Natural killer cell treated with Interleukin-12 subunit alpha and Interleukin-12 subunit beta and Interleukin-15 and Interleukin-18, amount 100 ng/mL, for 72 hours (primary cell): Measurements from ENCODE around the gene NLRP9. TPM values are rescaled to one million over a fixed set of nuclear protein-coding genes. Genes with fewer than 3 reads are reported as not detected.

Source experiments
- ATAC-seq, 2 donors: fragments of 150-1000 bp; cut with Tn5 transposase in 1 of 2; sonication (Bioruptor Pico), chemical (Tn5 transposase) in 1 of 2; 2 replicates each; pipeline ENCODE4 v1.10.0; 2021
- DNase-seq: peaks from one replicate; pipeline ENCODE4 v3.0.0; 2022; ENCODE audit warnings: low spot score
- H3K27ac Mint-ChIP-seq, 2 donors: 1 replicate in 1 of 2; 2 replicates in 1 of 2; pipeline ENCODE4 v1.8.0; 2022; ENCODE audit warnings: mixed read lengths in 2 of 2, mild to moderate bottlenecking in 1 of 2, moderate library complexity in 1 of 2
- H3K27me3 Mint-ChIP-seq, 2 donors: 1 replicate in 1 of 2; 2 replicates in 1 of 2; pipeline ENCODE4 v1.8.0; 2022; ENCODE audit warnings: mixed read lengths in 2 of 2
- H3K36me3 Mint-ChIP-seq: one replicate; pipeline ENCODE4 v1.8.0; 2022; ENCODE audit warnings: mixed read lengths
- H3K4me1 Mint-ChIP-seq, 2 donors: 1 replicate in 1 of 2; 2 replicates in 1 of 2; pipeline ENCODE4 v1.8.0; 2022; ENCODE audit warnings: low read depth in 2 of 2, mixed read lengths in 2 of 2, mild to moderate bottlenecking in 1 of 2
- H3K4me3 Mint-ChIP-seq: one replicate; pipeline ENCODE4 v1.8.0; 2022; ENCODE audit warnings: mixed read lengths
- H3K9me3 Mint-ChIP-seq: 2 replicates; pipeline ENCODE4 v1.8.0; 2022; ENCODE audit warnings: mixed read lengths
- total RNA-seq, 2 donors: library from RNA; stranded (reverse); gene quantifications; one replicate each; pipeline ENCODE4 v1.2.3, GENCODE V29; 2022

NLRP9 gene
- total RNA-seq, 2 donors from 2014 or later, result not detected

DNA sequence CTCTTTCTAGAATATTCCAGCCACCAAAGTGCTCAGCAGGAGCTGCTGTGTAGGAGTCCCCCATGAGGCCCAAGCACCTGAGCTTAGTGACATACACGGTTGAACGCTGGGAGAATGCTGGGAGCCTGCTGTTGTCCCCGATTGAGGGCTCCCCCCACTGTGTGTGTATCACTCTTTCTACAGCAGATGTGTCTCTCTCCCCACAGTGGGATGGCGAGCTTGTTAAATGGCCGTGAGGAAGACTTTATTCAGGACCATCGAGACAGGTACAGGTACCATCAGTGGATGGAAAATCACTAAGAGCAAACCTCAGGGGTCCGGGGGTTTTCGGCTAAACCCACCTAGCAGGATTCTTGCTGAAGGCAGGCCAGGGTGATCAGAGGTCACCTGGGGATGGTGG is 40.5 kb downstream of the NLRP9 start:
- no peak for DNase-seq
- Mint-ChIP-seq H3K36me3 (no peaks in the 10 kb centered on the region), H3K4me3 (no peak overlapping the region), H3K9me3 (no peaks in the 10 kb centered on the region), H3K4me1 (peaks cover 0 to 3% of the 10 kb centered on the region in 2 donors), H3K27me3 (no peaks in the 10 kb centered on the region), H3K27ac (no peak overlapping the region)
- no peak for ATAC-seq

DNA sequence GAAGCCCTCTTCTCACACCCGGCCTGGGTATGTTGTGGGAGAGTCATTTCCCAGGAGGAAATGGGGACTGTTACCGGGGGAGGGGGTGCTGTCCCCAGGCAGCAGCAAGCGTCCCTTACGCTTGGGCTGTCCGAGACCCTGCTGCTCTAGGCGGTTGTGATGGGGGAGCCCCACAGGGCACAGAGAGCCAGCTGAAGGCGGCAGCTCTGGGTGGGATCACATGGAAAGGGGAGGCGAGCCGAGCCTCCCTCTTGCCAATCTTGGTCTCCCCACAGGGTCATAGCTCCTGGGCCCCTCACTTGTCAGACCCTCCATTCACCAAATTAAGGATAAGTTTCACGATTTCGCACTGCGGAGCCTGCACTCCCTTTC is 41.1 kb downstream of the NLRP9 start:
- H3K27me3 Mint-ChIP-seq, result no peaks in the 10 kb centered on the region
- DNase-seq (no peak), ATAC-seq (no peak)
- no peaks in the 10 kb centered on the region for H3K4me1 Mint-ChIP-seq
- no peak overlapping the region for H3K27ac Mint-ChIP-seq
- H3K4me3 Mint-ChIP-seq, result no peak overlapping the region
- H3K9me3 Mint-ChIP-seq, result no peaks in the 10 kb centered on the region
- H3K36me3 Mint-ChIP-seq, result no peaks in the 10 kb centered on the region

- no peak overlapping the region for H3K27ac Mint-ChIP-seq
- DNase-seq, result no peak
Measured at GRCh38 chr19:55696301-55697068, 41.7 kb downstream of the NLRP9 start.

DNA sequence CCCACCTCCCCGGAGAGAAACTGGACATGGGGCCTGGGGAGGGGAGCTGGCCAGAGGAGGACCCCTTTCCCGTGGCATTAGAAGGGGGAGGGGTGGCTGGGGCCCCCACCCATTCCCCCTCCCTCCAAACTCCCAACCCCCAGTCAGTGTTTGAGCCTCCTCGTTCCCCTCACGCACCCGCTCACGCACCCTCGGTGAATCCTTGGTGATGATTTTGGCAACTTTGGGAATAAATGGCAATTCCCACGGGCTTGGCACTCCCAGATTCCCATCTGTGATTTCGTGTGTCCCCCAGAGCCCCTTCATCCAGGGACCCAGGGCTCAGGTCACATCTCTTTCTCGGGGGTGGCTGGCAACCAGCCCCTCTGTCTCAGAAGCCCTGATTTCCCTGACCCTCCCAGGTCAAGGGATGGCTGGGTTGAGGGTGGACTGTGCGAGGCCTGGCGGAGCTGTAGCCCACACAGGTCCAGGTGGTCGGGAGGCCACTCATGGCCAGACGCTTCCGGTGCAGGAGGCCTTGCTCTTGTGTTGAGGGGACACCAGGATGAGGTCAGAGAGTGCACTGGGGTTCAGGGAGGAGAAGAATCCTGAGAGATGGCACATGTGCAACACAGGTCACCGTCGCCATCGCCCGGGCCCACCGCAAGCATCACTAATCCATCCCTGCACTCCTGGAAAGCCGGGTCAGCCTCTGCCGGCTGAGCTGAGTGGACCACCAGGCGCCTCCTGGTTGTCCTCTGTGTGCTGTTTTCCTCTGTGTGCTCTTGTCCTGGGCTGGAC is 42.5 kb downstream of the NLRP9 start:
- Mint-ChIP-seq H3K36me3 (no peaks in the 10 kb centered on the region), H3K4me3 (no peak overlapping the region), H3K4me1 (no peaks in the 10 kb centered on the region), H3K27ac (no peak overlapping the region), H3K27me3 (no peaks in the 10 kb centered on the region), H3K9me3 (no peaks in the 10 kb centered on the region)
- ATAC-seq (no peak), DNase-seq (no peak)

More at GRCh38 chr19:55696301-55697068, 41.7 kb downstream of the NLRP9 start:
- Mint-ChIP-seq H3K4me1 (no peaks in the 10 kb centered on the region), H3K4me3 (no peak overlapping the region), H3K9me3 (no peaks in the 10 kb centered on the region), H3K27me3 (no peaks in the 10 kb centered on the region), H3K36me3 (no peaks in the 10 kb centered on the region)
- no peak for ATAC-seq

DNA sequence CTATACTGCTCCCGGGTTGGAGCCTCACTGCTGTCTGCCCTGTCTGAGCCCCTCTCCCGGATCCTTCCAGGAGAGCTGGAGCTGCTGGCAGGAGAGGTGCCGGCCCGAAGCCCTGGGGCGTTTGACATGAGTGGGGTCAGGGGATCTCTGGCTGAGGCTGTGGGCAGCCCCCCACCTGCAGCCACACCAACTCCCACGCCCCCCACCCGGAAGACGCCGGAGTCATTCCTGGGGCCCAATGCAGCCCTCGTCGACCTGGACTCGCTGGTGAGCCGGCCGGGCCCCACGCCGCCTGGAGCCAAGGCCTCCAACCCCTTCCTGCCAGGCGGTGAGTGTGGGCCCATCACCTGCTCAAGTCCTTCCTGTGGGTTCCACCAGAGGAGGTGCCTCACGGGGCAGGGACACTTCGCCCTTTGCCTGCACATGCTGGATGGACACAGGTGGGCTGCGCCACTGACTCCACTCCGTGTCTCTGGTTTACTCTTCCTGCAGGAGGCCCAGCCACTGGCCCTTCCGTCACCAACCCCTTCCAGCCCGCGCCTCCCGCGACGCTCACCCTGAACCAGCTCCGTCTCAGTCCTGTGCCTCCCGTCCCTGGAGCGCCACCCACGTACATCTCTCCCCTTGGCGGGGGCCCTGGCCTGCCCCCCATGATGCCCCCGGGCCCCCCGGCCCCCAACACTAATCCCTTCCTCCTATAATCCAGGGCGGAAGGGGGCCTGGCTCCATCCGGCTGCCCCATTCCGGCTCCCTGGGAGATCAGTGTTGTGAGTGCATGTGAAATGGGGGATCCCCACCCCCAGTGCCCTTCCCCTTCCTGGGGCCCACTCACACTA is 43.3 kb downstream of the NLRP9 start:
- H3K4me1 Mint-ChIP-seq, result no peaks in the 10 kb centered on the region
- ATAC-seq (no peak), DNase-seq (peak; percentile 51)
- no peak overlapping the region for H3K4me3 Mint-ChIP-seq
- no peaks in the 10 kb centered on the region for H3K27me3 Mint-ChIP-seq
- no peak overlapping the region for H3K27ac Mint-ChIP-seq
- no peaks in the 10 kb centered on the region for H3K9me3 Mint-ChIP-seq
- no peaks in the 10 kb centered on the region for H3K36me3 Mint-ChIP-seq

DNA sequence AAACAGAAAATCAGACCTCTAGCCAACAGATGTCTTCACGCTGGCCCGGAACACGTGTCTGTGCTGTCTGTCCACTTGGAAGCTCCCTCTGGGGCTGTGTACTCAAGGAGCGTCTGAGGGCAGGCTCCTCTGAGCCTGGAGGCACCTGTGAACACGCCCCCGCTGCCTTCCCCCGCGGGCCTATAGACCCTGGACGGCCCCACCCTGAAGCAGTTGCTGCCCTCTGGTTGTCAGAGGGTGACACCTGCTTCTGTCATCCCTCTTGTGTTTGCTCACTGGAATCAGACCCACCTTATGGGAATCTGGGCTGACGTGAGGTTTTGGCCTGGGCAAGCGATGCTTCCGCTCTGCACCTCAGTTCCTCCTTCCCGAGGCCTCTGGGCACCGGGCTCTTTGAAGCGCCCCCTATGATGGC is 44.0 kb downstream of the NLRP9 start:
- DNase-seq (peak; percentile 49), ATAC-seq (no peak)
- H3K27me3 Mint-ChIP-seq, result no peaks in the 10 kb centered on the region
- H3K4me1 Mint-ChIP-seq, result no peaks in the 10 kb centered on the region
- no peak overlapping the region for H3K27ac Mint-ChIP-seq
- no peak overlapping the region for H3K4me3 Mint-ChIP-seq
- H3K9me3 Mint-ChIP-seq, result no peaks in the 10 kb centered on the region
- no peaks in the 10 kb centered on the region for H3K36me3 Mint-ChIP-seq

DNA sequence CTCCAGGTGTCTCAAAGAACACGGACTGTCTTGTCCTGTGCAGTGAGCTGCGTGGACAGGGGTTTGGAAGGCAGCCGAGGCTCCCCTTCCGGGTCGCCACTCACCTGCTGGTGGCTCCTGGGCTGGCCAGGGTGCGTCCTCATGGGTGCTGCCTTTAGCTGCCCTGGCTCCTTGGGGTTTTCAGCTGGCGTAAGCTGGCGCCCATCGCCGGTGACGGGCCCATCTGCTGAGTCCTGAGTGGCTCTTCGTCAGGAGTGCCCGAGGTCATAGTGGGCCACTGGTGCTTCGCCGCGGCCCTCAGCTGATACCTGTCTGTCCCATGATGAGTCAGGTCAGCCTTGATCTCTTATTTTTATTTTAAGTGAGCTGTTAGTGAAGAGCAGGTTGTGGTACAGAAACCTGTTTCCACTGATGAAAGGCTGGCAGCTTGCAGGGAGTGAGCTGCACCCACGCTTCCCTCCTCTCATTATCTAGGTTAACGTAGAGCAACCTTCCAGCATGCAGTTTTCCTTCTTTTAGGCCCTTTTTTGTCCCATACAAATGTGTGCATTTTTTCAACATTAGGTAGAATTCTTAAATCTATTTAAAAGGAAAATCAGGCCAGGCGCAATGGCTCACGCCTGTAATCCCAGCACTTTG is 44.7 kb downstream of the NLRP9 start:
- Mint-ChIP-seq H3K4me3 (no peak overlapping the region), H3K36me3 (no peaks in the 10 kb centered on the region), H3K4me1 (no peaks in the 10 kb centered on the region), H3K27ac (no peak overlapping the region), H3K27me3 (no peaks in the 10 kb centered on the region), H3K9me3 (no peaks in the 10 kb centered on the region)
- no peak for ATAC-seq
- DNase-seq, result no peak

DNA sequence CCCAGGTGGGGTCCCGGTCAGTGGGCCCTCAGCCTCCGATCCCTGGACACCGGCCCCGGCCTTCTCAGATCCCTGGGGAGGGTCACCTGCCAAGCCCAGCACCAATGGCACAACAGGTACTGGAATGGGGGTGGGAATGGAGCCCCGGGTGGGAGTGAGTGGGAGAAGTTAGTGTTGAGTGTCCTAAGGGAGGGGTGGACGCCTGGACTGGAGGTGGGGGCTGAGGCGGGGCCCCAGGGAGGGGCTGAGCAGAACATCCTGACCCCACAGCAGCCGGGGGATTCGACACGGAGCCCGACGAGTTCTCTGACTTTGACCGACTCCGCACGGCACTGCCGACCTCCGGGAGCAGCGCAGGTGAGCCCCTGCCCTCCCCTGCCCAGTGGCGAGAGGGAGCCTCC is 45.5 kb downstream of the NLRP9 start:
- ATAC-seq (no peak), DNase-seq (peak; percentile 38)
- no peaks in the 10 kb centered on the region for H3K27me3 Mint-ChIP-seq
- no peaks in the 10 kb centered on the region for H3K9me3 Mint-ChIP-seq
- H3K27ac Mint-ChIP-seq, result no peak overlapping the region
- H3K4me1 Mint-ChIP-seq, result no peaks in the 10 kb centered on the region
- H3K36me3 Mint-ChIP-seq, result no peaks in the 10 kb centered on the region
- no peak overlapping the region for H3K4me3 Mint-ChIP-seq

DNA sequence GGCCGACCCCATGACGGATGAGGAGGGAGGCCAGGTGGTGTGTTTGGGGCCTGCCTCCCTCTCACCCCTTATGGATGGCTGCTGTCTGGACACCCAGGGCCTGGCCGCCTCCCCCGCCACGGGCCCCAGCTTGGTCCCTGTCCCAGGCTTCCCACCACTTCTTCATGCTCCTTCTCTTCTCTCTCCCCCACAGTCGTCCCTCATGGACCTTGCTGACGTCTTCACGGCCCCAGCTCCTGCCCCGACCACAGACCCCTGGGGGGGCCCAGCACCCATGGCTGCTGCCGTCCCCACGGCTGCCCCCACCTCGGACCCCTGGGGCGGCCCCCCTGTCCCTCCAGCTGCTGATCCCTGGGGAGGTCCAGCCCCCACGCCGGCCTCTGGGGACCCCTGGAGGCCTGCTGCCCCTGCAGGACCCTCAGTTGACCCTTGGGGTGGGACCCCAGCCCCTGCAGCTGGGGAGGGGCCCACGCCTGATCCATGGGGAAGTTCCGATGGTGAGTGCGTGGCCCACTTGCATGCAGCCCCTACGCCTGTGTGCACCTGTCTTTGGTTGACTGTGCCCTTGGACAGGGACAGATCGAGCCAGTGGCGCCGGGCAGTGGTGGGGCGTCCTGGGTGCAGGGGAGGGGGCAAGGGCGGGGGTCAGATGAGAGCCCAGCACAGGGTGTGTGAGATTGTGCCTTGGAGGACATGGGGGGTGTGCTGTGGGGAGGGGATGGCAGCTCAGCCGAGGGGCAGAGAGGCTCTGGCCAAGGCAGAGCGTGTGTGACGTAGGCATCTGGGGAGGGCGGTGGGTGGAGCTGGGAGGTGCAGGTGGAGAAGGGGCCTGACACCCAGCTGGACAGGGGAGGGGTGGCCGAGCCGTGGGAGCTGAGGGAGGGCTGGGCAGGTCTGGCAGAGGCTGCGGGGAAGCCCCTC is 46.4 kb downstream of the NLRP9 start:
- peak; percentile 57 for DNase-seq
- no peaks in the 10 kb centered on the region for H3K9me3 Mint-ChIP-seq
- no peak overlapping the region for H3K4me3 Mint-ChIP-seq
- no peaks in the 10 kb centered on the region for H3K4me1 Mint-ChIP-seq
- no peak overlapping the region for H3K27ac Mint-ChIP-seq
- ATAC-seq, result no peak
- H3K27me3 Mint-ChIP-seq, result no peaks in the 10 kb centered on the region
- no peaks in the 10 kb centered on the region for H3K36me3 Mint-ChIP-seq

DNA sequence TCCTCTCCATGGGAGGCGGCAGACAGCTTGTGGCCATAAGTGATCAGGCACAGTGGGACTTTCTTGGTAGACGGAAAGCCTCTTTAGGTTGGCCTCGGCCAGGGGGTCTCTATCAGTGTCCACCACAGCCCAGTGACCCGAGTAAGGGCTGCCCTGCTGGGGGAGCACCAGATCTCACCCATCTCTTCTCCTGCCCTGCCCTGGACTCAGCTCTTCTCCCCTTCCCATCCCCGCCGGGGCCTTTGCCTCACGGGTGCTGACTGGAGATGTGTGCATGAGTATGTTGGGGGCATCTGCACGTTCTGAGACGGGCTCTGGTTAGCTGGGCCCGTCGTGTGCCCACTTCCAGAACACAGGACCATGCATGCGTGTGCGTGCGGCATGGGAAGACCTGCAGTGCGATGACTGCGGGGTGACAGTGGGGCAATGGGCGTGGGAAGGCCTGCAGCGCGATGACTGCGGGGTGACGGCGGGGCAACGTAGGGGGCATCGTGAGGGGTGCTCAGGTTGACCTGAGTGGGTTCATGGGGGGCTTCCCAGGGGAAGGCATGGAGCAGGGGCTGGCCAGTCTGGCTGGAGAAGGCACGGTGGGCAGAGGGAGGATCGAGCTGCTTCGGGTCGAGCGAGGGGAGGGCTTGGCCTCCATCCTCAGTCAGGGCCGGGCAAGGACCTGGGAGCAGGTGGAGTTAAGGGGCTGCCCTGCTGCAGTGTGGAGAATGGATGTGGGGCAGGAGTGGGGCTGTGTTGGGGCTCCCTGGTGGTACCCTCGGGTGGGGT is 47.2 kb downstream of the NLRP9 start:
- DNase-seq (peak; percentile 53), ATAC-seq (no peak)
- Mint-ChIP-seq H3K27ac (no peak overlapping the region), H3K36me3 (no peaks in the 10 kb centered on the region), H3K4me1 (peaks cover 0 to 4% of the 10 kb centered on the region in 2 donors), H3K27me3 (no peaks in the 10 kb centered on the region), H3K4me3 (no peak overlapping the region), H3K9me3 (no peaks in the 10 kb centered on the region)

DNA sequence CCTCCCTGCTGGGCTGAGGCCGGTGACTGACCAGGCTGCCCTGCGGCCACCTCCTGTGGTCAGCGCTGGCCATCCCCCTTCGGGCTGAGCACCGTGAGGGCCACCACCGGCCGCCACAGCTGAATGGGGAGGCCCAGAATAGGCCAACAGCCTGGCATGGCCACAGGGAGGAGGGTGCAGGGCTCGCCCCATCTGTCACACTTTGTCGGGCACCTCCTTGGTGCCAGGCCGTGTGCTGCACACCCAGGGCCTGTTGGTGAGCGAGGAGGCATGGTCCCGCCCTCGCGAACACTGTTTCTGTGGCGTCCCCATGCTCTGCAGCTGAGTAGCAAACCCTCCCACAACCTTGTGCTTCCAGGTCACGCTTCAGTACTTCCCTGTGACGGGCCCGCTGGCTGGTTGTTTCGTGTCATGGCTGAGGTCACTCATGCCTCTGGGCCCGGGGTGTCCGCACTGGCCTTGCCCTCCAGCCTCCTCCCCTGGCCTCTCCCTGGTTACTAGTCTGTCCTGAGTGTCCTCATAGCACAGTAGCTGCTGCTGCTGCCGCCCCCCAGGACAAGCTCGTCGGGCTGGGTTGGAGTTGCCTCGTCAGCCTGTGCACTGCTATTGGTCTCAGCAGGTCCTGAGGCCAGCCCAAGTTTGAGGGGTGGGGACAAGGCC is 48.0 kb downstream of the NLRP9 start:
- H3K4me3 Mint-ChIP-seq, result no peak overlapping the region
- H3K27ac Mint-ChIP-seq, result no peak overlapping the region
- no peaks in the 10 kb centered on the region for H3K27me3 Mint-ChIP-seq
- peaks cover 0 to 7% of the 10 kb centered on the region in 2 donors for H3K4me1 Mint-ChIP-seq
- ATAC-seq (no peak), DNase-seq (peak; percentile 42)
- H3K9me3 Mint-ChIP-seq, result no peaks in the 10 kb centered on the region
- no peaks in the 10 kb centered on the region for H3K36me3 Mint-ChIP-seq
